GM12874 (cell line): ENCODE results near the gene ARL6IP6.

ENCODE experiments used
- TF ChIP-seq, protein P1 (sequence below): IDR thresholded peaks from 2 replicates; pipeline ENCODE4 v1.5.1; 2011; ENCODE audit warnings: low read depth, mild to moderate bottlenecking, control low read depth, low read length, moderate library complexity; ENCODE audit not compliant: insufficient read depth

The ARL6IP6 gene

GRCh38 chr2:152693033-152693432 lies 25.4 kb upstream of the ARL6IP6 start:
- TF ChIP-seq, protein P1, sequence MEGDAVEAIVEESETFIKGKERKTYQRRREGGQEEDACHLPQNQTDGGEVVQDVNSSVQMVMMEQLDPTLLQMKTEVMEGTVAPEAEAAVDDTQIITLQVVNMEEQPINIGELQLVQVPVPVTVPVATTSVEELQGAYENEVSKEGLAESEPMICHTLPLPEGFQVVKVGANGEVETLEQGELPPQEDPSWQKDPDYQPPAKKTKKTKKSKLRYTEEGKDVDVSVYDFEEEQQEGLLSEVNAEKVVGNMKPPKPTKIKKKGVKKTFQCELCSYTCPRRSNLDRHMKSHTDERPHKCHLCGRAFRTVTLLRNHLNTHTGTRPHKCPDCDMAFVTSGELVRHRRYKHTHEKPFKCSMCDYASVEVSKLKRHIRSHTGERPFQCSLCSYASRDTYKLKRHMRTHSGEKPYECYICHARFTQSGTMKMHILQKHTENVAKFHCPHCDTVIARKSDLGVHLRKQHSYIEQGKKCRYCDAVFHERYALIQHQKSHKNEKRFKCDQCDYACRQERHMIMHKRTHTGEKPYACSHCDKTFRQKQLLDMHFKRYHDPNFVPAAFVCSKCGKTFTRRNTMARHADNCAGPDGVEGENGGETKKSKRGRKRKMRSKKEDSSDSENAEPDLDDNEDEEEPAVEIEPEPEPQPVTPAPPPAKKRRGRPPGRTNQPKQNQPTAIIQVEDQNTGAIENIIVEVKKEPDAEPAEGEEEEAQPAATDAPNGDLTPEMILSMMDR = no peak

- TF ChIP-seq, protein P1 = no peak
Measured at GRCh38 chr2:152694161-152694661, 24.2 kb upstream of the ARL6IP6 start.

DNA sequence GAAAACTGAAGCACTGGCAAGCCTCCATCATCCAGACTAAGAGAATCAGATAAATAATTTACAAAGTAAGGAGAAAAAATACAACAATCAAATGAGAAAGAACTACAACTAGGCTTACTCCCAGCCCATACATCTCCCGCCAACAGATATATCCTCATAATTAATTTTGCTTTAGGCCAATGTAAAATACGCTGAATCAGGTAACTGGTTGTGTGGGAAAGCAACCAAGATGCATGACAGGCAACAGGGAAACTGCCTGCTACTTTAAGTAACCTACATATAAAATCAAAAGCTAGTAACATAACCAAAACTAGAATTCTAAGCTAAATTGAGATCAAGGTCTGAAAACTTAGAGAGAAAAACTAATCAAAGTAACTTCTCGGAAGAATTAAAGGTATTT lies 22.7 kb upstream of the ARL6IP6 start:
- TF ChIP-seq, protein P1 = no peak

DNA sequence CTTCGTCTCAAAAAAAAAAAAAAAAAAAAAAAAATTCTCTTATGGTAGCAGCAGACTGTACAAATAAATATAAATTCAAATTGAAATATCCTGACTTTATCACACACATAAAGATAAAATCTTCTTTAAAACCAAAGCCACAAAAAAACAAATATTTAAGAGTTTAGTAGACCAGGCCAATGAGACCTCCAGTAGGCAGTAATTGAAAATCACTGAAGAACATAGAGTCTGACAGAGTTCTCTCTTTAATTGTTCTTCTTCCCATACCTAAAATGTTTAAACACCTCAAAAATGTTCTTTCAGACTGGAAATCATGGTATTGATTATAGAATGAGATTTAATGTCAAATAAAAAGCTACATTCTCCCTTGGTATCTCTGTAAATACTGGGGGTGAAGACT lies 21.9 kb upstream of the ARL6IP6 start:
- TF ChIP-seq, protein P1 = no peak

GRCh38 chr2:152701198-152701597 lies 17.2 kb upstream of the ARL6IP6 start:
- TF ChIP-seq, protein P1 = no peak

GRCh38 chr2:152706477-152707021 lies 11.9 kb upstream of the ARL6IP6 start:
- TF ChIP-seq, protein P1 = no peak

GRCh38 chr2:152708742-152709141 lies 9.7 kb upstream of the ARL6IP6 start:
- TF ChIP-seq, protein P1 = no peak

GRCh38 chr2:152710713-152711112 lies 7.7 kb upstream of the ARL6IP6 start:
- TF ChIP-seq, protein P1 = no peak
